Bone marrow (tissue), 2 donors: Measurements from ENCODE around the gene BRD4.

Experiments
- DNase-seq, 2 donors: peaks; one replicate each; lab custom pipeline; 2025; lab: John Stamatoyannopoulos, UW

Gene BRD4

DNA sequence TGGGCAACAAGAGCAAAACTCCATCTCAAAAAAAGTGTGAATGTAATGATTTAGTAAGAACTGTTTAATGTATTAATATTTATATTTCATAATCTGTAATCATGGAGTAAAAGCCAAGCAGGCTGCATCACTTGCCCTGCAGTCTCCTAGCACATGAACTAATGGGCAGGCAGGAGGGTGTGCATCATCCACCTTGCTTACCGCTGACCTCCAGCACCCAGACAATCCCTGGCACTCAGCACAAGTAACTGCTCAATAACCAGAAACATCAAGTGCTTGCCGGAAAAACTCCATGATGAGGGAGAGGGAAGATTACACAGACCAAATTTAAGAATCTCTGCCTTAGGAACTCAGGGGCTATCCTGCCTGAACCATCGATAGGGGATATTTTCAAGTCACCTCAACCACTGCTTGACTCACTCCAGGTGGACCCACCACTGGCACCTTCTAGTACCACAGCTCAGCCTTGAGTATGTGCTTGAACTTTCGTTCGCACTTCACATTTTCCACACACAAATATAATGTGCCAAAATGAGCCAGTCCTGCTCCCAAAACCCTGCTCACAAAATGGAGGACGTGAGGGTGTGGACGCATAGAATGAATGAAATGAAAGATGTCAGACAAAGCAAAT lies 18.6 kb downstream of the BRD4 start:
- no peak for DNase-seq

DNA sequence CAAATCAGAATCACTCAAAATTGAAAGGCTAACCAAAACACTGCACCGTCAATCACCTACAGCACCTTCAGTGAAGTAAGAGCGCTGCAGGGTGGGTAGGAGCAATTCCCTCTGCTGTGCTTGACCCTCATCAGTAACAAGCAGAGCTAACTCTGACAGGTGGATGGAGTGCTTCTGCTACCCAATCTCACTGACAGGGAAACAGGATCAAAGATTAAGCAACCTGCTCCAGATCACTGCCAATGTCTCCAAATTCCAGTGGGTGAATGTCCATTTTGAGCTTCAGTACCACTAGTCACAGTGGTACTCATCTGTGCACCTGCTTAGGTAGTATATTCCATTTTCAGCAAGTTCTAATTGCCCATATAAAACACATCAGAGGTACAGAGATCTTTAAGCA lies 25.2 kb downstream of the BRD4 start:
- DNase-seq, result no peak

DNA sequence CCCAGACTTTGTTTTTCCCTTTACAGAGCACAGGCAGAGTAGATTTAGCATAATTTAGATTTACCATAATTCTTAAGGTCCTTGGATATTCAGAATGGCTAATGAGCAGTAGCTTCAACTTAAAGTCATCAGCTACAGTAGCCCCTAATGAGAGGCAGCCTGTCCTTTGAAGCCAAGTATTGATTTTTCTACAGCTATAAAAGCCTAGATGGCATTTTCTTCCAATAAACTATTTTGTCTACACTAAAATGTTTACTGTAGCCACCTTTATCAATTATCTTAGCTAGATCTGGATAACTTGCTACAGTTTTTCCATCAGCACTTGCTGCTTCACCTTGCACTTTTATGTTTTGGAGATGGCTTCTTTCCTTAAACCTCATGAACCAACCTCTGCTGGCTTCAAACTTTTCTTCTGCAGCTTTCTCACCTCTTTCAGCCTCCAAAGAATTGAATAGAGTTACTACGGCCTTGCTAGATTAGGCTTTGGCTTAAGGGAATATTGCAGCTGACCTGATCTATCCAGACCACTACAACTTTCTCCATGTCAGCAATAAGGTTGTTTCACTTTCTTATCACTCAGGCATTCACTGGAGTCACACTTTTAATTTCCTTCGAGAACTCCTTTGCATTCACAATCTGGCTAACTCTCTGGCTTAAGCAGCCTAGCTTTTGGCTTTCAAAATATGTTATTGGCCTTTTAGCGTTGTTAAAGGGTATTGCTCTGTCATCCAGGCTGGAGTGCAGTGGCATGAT lies 26.6 kb downstream of the BRD4 start:
- DNase-seq, result no peak

DNA sequence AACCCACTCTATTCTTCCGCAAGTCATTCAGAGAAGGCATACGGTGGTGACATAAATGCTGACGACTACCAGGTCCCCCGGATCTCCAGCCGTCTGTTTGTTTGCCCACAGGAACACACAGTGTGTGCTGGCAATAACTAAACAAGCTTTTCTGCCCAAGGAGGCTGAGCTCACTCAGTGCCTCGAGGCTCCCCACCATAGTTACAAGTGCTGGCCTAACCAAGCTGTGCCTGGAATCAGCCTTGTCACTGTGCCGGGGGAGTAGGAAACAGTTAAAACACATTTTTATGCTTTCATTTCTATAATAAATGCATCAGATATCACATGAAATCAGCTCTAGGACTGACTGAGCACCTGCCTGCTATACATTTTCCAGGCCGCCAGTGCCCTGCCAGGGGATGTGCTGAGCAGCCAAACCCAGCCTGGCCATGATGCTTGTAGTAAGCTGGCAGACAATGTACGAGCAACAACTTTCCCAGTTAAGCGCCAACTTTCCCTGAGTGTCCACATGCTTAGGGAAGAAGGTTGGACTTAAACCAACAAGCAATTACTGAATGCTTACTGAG lies 28.1 kb downstream of the BRD4 start:
- no peak for DNase-seq

DNA sequence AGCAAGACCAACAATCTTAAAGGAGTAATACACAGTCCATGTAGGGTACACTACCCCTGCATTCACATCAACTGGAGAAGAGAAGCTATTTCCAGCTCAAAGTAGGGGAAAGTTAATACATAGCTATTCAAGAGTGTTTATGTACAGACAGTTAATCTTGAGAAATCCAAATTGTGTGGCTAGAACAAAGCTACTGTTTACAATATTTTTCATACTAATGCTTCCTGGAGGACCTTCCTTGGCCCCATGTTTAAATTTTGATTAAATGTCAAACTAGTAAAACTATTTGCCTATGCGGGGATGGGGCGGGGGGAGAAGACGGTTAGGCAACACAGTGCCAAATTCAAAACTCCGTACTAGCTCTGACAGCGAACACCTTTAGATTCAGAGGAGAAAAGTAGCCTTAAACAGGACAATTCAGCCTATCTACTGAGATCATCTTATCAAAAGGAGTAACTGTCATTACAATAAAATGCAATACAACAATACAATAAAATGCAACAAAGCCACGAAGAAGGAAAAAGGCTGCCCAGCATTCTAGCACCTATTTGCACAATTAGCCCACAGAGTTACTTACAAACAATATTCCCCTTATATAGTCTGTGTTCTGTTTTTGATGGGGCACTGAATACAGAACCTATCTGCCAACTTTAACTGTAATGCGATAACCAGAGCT lies 29.1 kb downstream of the BRD4 start:
- DNase-seq, result no peak

DNA sequence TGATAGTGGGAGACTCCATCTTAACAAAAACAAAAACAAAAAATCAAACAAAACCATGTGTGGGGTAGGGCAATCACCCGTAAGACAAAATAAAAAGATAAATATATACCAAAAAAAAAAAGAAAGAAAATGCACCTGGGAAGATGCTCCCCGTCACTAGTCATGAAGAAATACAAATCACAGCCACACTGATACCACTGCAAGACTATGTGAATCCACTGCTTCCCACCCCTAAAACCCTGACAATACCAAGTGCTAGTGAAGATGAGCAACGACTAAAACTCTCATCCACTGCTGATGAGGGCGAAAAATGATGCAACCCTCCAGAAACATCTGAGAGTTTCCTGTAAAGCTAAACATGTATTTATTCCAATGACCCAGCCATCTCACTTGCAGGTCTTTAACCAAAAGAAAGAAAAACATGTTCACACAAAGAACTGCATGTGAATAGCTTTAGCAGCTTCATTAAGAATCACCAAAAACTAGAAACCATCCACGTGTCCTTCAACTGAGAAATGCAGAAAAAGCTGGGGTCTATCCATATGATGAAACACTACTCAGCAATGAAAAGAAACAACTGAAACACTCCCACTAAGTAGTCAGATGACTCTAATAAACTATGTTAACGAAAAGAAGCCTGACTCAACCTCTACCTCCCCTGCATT lies 31.7 kb downstream of the BRD4 start:
- no peak for DNase-seq

DNA sequence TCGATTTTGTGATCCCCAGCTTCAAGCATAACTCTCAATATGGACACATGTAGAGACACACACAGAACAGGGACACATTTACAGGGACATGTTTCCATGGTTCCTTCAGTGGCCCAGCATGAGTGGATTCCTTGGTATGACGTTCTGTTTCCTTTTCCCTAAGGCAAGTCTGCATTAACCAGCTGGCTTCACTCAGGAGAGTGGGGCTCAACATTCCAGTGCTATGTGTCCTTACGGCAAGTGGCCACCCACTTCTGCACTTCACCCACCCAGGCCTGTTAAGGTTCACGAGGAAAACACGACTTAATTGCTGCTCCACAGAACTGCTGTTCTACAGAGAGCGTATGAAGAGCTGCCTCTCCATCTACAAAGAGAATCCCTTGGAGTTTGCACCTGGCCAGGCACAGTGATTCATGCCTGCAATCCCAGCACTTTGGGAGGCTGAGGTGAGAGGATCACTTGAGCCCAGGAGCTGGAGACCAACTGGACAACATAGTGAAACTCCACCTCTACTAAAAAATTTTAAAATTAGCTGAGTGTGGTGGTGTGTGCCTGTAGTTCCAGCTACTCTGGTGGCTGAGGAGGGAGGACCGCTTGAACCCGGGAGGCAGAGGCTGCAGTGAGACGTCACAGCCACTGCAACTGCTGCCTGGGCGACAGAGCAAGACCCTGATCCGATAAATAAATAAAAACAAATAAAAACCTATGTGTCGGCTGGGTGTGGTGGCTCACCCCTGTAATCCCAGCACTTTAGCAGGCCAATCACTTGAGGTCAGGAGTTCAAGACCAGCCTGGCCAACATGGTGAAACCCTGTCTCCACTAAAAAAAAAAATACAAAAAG lies 32.5 kb downstream of the BRD4 start:
- DNase-seq, result no peak

DNA sequence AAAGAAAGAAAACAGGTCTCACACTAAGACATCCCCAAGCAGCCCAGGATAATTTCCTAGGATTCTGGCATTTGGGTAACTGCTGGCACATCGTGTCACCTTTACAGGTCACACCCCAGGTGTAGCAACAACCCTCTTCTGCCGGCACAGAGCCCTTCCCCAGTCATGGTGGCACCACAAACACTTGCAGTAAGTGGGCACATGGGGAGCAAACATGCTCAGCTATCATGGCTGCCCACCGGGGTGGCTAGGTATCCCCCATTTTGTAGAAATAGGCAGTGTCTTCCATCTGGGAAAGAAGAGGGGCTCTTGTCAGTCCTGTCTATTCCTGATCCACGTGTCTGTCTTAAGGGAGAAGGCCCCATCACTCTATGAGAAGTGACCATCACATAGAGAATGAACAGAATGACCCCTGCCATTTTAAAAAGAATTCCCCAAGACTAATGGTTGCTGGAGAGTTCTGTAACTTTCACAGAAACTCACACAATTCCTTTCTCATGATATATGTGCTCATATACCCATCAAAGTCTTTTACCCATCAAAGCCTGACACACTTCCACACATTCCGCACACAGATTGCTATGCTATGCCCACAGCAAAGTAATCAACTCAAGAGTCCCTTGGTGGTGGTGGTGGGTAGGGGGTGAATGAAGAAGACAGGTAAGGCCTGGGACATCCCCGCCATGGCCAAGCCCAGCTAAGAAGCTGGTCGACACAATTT lies 33.3 kb downstream of the BRD4 start:
- DNase-seq, result no peak

DNA sequence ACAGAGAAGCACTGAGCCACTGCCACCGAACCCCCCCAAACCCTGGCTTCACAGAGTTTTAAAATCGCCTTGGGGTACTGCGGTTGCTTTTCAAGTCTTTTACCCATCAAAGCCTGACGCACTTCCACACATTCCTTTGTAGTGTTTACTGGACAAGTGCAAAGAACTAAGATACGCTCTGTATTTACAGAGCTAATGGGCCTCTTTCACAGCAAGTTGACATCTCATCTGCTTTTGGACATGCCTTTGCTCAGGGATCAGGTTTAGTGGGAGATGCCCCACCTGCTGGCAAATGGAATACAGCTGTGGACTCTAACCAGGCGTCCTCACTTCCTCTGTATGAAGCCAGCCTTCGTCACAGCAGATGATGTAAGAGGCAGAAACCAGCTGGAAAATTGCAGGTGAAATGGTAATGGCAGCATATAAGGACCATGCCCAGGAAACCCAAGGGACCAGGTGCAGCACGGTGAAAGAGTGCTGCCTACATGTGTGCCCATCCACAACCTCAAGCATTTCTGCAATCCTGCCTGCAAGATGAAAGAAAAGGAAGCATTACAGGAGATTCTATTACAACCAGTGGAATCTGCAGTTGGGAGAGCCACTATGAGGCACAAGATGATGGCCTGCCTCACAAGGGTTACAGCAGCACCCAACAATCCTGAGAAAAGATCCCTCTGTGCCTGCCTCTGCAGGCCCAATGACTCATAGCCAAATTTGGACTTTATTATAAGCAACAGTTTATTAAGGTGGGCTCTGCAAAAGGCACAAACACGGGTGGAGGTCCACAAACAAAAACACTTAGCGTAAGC lies 34.7 kb downstream of the BRD4 start:
- DNase-seq, result no peak

DNA sequence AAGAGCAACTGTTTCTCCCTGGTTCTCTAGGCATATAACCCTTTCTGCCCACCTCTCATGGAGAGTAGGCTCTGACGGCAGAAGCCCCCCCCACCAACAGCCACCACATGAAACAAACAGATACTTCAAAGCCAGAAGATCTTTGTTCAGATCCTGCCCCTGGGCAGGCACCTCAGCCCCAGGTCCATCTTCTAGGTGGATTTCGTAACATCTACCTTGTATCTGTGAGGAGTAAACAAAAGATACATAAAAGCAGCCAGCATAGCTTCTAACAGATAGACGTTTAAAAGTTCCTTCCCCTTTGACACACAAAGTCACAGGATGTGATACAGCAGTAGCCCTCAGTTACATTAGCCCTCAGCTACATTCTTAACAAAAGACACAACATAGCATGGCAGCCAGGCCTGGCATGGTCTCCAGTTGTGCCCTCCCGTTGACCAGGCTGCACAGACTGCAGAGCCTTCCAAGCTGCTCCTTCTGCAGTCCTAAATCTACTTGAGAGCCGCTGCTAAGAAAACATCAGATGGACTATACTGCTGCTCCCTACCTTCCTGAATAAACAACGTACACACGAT lies 35.4 kb downstream of the BRD4 start:
- no peak for DNase-seq

DNA sequence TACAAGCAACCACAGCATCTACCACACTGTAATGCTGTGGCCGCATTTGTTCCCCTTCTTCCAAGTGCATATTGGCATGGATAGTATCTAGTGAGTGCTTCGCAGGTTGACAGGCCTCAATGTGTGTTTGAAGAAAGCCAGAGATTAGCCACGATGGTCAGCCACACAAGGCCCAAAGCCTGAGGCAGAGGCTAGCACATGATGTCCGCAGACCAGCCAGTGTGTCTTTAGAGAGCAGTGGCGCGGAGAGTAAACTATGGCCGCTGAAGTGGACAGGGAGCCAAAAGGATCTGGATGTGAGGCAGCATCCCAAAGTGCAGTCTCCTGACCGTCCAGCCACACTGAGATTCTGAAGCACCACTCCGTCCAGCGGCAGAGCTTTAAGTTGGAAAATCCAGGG lies 36.0 kb downstream of the BRD4 start:
- no peak for DNase-seq

DNA sequence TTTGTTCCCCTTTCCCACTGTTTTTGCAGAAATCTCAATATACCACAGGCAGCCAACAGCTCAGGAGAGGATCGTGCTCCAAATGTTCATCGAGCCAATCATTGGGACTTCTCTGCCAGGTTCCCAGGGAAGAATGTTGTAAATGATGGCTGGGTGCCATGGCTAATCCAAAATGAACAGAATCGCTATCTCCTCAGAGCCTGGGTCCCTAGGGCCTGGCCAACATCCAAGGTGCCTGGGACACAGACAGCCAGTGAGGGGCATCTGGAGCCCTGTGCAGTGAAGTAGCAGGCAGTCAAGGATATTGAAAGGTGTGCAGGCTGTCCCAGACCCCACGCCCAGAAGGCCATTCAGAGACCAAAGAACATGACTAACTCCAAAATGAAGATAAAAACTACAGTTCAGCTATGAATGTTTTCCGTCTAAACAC lies 37.8 kb downstream of the BRD4 start:
- DNase-seq, result no peak

DNA sequence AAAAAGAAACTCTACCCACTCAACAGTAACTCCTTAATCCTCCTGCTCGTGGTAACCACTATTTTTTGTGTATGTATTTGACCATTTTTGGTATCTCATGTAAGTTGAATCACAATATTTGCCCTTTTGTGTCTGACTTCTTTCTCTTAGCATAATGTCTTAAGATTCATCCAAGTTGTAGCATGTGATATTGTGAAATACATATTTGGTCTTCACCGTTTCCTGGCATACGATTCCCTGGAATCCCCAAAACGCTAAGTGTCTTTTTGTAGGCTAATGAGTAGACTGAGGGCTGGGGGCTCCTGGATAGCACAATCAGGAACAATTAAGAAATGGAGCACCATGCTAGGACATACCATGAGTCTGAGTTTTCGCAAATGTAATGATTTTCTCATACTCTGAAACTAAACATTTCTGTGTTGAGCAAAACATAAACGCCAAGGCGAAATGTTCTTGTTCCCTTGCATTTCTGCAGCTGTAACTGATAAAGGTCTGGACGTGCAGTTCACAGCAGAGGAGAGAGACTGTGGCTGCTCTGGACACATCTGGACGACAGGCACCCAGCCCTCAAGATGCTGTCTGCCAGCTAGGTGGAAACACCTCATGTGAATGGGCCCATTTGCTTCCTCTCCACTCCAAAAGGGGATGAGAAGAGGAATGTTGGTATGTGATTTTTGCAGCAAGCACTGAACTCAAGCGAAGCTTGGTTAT lies 38.4 kb downstream of the BRD4 start:
- no peak for DNase-seq

DNA sequence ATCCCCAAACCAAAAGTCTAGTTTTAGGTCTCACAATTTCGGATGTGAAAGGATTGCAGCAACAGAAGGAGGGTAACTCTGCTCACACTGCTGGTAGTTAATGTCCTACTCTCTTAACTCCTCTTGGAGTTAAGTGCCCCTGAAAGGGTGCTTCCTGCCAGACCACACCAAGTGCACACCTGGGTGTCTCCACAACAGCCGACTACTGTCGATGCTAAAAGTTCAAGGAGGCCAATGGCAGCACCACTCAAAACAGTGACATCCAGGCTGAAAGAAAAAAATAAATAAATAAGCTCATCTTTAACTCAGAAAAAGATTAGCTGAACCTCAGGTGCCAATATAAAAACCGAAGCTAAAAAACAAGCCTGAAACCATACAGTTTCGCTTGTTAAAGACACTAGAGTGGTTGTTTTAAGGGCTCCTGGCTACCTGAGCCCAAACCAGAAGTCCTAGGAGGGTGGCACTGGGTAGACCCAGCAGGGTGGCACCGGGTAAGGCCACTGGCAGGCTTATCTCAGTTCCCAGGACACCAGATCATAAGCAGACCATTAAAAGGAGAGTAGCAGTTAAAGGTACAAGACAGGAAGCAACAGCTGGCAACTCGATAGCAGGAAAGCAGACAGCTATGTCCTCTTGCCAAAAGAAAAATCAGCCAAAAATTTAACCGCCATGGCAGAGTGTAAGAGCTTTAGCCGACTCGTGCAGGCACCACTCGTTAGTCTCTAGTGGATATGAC lies 39.3 kb downstream of the BRD4 start:
- no peak for DNase-seq

DNA sequence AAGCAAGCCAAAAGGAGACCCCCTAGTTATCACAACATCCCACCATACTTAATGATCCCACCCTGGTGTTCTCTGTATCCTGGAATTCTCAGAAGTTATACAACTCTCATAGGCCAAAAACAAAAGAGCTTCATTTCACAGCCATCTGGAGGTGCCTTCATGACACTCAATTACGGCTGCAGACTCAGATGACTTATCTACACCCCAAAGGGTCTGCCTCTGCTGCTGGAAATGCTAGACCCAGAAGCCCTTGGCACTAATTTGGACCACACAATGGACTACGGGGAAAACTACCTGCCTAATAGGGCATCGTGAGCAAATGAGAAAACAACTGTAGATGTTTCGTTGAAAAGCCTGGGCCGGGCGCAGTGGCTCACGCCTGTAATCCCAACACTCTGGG lies 40.2 kb downstream of the BRD4 start:
- no peak for DNase-seq

DNA sequence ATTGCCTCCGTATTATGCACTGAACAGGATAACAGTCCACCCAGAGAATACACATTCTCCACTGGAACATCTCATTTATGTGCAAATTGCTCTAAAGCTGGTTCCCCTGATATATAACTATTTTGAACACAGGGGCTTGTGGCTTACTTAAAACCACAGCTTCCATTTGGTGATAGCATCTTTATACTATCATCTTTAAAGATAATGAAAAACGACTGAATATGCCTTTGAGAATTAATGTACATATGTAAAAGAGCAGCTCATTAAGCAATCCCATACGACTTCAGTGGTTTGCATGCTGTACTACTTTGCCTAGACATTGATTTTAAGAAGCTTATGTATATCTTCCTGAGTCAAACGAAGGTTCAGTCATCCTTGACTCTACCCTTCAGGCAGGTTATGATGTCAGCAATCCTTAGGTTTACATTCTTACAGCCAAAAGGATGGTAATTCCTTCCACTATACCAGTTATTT lies 40.8 kb downstream of the BRD4 start:
- DNase-seq, result no peak

DNA sequence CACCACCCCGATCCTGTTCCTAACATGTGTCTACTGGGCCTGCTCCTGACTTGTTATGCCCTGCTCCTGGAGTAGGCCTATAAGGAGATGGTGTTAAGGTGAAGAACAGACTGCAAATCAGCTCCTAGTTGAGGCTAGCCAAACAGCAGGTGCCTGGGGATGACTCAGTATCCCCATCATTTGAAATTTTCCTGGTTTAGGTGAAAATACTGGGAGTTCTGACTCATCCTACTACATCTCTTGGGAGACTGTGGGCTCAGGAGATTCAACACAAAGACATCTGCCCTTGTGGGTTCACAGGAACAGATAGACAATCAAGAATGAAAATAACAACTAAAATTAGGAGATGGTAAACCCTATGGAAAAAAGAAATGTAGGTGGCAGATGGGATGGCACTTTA lies 41.2 kb downstream of the BRD4 start:
- no peak for DNase-seq

DNA sequence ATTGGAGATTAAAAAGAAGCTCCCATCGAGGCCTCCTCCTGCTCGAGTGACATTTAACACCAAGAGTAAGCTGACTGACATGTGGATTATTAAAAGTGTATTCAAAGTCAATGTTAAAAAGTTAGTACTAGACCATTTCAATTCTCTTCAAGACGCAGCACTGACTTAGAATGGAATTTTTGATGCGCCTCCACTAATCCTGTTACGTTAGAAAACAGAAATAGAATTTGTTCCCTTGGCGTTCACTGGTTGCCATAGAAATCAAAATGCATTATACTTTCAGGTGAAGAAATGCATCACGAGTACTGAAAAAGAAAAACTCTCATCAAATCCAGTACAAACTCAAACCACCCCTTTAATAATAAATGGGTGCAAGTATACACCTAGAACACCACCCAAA lies 42.2 kb downstream of the BRD4 start:
- DNase-seq, result no peak
